HepG2 (cell line): ENCODE data around the gene ESPNL. TPM values are rescaled to one million over a fixed set of nuclear protein-coding genes. Genes with fewer than 3 reads are reported as not detected.

Experiments
- BRCA1 ChIP-seq: sonication (generic); formaldehyde crosslinking; IDR thresholded peaks from 2 replicates; pipeline ENCODE4 v1.4.0; 2020; ENCODE audit warnings: missing genetic modification reagents
- FOXC1 ChIP-seq: sonication (generic); formaldehyde crosslinking; IDR thresholded peaks from 2 replicates; pipeline ENCODE4 v1.8.0; 2022; ENCODE audit warnings: mild to moderate bottlenecking, missing genetic modification reagents, borderline replicate concordance
- MTF2 ChIP-seq: sonication (generic); formaldehyde crosslinking; IDR thresholded peaks from 2 replicates; pipeline ENCODE4 v1.5.0; 2020; ENCODE audit warnings: missing genetic modification reagents, borderline replicate concordance
- PAWR ChIP-seq: sonication (generic); formaldehyde crosslinking; IDR thresholded peaks from 2 replicates; pipeline ENCODE4 v1.4.0; 2020; ENCODE audit warnings: missing genetic modification reagents, mild to moderate bottlenecking, borderline replicate concordance
- RORA ChIP-seq: sonication (generic); formaldehyde crosslinking; IDR thresholded peaks from 2 replicates; pipeline ENCODE4 v1.5.0; 2020; ENCODE audit warnings: mild to moderate bottlenecking, missing genetic modification reagents, moderate library complexity
- SRSF1 ChIP-seq: fragments of 200-400 bp; formaldehyde crosslinking; optimal IDR thresholded peaks from 2 replicates; pipeline ENCODE3; 2017; ENCODE audit warnings: mild to moderate bottlenecking, low read depth, low read length, moderate library complexity
- ZBTB20 ChIP-seq: sonication (generic); formaldehyde crosslinking; IDR thresholded peaks from 2 replicates; pipeline ENCODE4 v1.8.1; 2023; ENCODE audit warnings: missing genetic modification reagents, low read depth, mild to moderate bottlenecking, borderline replicate concordance
- ZNF234 ChIP-seq: sonication (generic); formaldehyde crosslinking; conservative IDR thresholded peaks from 2 replicates; pipeline ENCODE4 v1.5.1; 2020; ENCODE audit warnings: mild to moderate bottlenecking, missing genetic modification reagents
- ZNF282 ChIP-seq: fragments of 450-650 bp; IDR thresholded peaks from 2 replicates; pipeline ENCODE4 v1.6.1; 2018; ENCODE audit not compliant: partially characterized antibody
- ZNF350 ChIP-seq: sonication (generic); formaldehyde crosslinking; IDR thresholded peaks from 2 replicates; pipeline ENCODE4 v1.4.0; 2020; ENCODE audit warnings: mild to moderate bottlenecking, low read depth, missing genetic modification reagents, borderline replicate concordance
- ZNF431 ChIP-seq: sonication (generic); formaldehyde crosslinking; IDR thresholded peaks from 2 replicates; pipeline ENCODE4 v1.9.0; 2022; ENCODE audit warnings: missing genetic modification reagents, low read depth, mild to moderate bottlenecking, borderline replicate concordance
- ZNF589 ChIP-seq: sonication (generic); formaldehyde crosslinking; conservative IDR thresholded peaks from 2 replicates; pipeline ENCODE4 v1.8.0; 2022; ENCODE audit warnings: mild to moderate bottlenecking, moderate library complexity, missing genetic modification reagents
- ZNF598 ChIP-seq: sonication (generic); formaldehyde crosslinking; IDR thresholded peaks from 2 replicates; pipeline ENCODE4 v1.5.1; 2020; ENCODE audit warnings: mild to moderate bottlenecking, missing genetic modification reagents, borderline replicate concordance
- polyA plus RNA-seq, 8 experiments: library from polyadenylated mRNA; depleted of rRNA in 3 of 8; stranded (reverse) in 7 of 8; unstranded in 1 of 8; fragments of >200 nt; fragmentation: Illumina TruSeq in 4 of 8; extraction: Trizol in 4 of 8; gene quantifications; 2 replicates each; pipeline versions ENCODE4 v1.2.1 to v1.2.3, GENCODE V29; 2011 to 2016; ENCODE audit warnings: low read depth in 4 of 8, missing spikeins in 1 of 8, mixed read lengths in 1 of 8; ENCODE audit not compliant: insufficient read depth in 1 of 8
- total RNA-seq, 5 experiments: library from RNA; depleted of rRNA; stranded (reverse); fragments of >200 nt; fragmentation: Illumina TruSeq; extraction: Trizol; gene quantifications; 2 replicates each; pipeline ENCODE4 v1.2.3, GENCODE V29; 2016; ENCODE audit warnings: low read depth in 1 of 5
- TF ChIP-seq, protein P1 (sequence below): sonication (generic); formaldehyde crosslinking; conservative IDR thresholded peaks from 2 replicates; pipeline ENCODE4 v1.8.1; 2023; ENCODE audit warnings: missing genetic modification reagents
- TF ChIP-seq, protein P2 (sequence below): sonication (generic); formaldehyde crosslinking; IDR thresholded peaks from 2 replicates; pipeline ENCODE4 v1.5.1; 2020; ENCODE audit warnings: mild to moderate bottlenecking, missing genetic modification reagents, moderate library complexity
- TF ChIP-seq, protein P3 (sequence below): sonication (generic); formaldehyde crosslinking; IDR thresholded peaks from 2 replicates; pipeline ENCODE4 v1.4.0; 2020; ENCODE audit warnings: missing genetic modification reagents
- TF ChIP-seq, protein P4 (sequence below): IDR thresholded peaks from 2 replicates; pipeline ENCODE4 v1.6.1; 2016; ENCODE audit warnings: missing genetic modification reagents, missing compliant biosample characterization

ESPNL gene
- total and polyA plus RNA-seq, 2 of the 13 experiments (the other 11 are each of a cell fraction or from before 2014, with no cell fraction given) = 0.45 to 0.80 TPM

DNA sequence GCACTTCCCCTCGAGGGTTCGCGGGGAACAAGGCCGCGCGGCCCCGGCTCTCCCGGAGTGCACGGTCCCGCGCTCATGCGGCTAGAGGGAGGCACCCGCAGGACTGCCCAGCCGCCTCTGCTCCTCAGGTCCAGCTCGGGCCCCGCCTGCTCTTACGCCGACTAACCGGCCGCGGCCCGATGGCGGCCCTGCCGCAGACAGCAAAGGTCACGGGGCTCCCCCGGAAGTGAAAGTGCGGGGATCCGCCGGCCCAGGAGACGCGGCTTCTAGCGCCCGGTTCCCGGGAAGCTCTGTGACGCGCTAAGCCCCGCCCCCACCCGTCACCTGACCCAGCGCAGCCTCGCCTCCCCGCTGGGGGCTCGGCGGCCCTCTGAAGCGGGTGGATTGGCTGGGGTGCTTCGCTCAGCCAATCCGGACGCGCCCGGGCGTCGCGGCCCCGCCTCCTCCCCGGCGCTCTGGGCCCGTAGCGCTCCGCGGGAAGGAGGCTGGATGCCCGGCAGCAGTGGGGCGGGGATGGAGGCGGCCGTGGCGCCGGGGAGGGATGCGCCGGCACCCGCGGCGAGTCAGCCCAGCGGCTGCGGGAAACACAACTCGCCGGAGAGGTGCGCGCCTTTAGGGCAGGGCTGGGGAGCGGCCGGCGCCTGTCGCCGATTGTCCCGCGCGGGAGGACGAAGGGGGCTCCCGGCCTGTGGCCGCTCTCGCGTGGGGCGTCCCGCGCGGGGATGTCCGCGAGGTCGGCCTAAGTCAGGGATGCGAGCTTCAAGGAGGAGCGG lies 39.4 kb upstream of the ESPNL start, which contains the start of gene SCLY (continued):
- TF ChIP-seq PAWR (CRISPR knock-in tag) (peak; percentile 70; the same call in 1 of the 2 replicates), BRCA1 (CRISPR knock-in tag) (no peak; the same call in 1 of the 2 replicates), ZNF234 (peak; percentile 92), MTF2 (peak; percentile 74; the same call in 1 of the 2 replicates), ZNF598 (CRISPR knock-in tag) (peak; percentile 87), FOXC1 (peak; percentile 10; the same call in 1 of the 2 replicates), ZNF431 (peak; percentile 86), ZNF350 (CRISPR knock-in tag) (peak; percentile 98), RORA (CRISPR knock-in tag) (no peak), SRSF1 (peak; percentile 45), ZBTB20 (peak; percentile 85; the same call in 1 of the 2 replicates), ZNF589 (CRISPR knock-in tag) (0 out of 2 replicates have a peak, but pooled peaks have one; percentile 86), ZNF282 (no peak)
- TF ChIP-seq, protein P1, sequence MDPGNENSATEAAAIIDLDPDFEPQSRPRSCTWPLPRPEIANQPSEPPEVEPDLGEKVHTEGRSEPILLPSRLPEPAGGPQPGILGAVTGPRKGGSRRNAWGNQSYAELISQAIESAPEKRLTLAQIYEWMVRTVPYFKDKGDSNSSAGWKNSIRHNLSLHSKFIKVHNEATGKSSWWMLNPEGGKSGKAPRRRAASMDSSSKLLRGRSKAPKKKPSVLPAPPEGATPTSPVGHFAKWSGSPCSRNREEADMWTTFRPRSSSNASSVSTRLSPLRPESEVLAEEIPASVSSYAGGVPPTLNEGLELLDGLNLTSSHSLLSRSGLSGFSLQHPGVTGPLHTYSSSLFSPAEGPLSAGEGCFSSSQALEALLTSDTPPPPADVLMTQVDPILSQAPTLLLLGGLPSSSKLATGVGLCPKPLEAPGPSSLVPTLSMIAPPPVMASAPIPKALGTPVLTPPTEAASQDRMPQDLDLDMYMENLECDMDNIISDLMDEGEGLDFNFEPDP (CRISPR knock-in tag) = no peak
- TF ChIP-seq, protein P2, sequence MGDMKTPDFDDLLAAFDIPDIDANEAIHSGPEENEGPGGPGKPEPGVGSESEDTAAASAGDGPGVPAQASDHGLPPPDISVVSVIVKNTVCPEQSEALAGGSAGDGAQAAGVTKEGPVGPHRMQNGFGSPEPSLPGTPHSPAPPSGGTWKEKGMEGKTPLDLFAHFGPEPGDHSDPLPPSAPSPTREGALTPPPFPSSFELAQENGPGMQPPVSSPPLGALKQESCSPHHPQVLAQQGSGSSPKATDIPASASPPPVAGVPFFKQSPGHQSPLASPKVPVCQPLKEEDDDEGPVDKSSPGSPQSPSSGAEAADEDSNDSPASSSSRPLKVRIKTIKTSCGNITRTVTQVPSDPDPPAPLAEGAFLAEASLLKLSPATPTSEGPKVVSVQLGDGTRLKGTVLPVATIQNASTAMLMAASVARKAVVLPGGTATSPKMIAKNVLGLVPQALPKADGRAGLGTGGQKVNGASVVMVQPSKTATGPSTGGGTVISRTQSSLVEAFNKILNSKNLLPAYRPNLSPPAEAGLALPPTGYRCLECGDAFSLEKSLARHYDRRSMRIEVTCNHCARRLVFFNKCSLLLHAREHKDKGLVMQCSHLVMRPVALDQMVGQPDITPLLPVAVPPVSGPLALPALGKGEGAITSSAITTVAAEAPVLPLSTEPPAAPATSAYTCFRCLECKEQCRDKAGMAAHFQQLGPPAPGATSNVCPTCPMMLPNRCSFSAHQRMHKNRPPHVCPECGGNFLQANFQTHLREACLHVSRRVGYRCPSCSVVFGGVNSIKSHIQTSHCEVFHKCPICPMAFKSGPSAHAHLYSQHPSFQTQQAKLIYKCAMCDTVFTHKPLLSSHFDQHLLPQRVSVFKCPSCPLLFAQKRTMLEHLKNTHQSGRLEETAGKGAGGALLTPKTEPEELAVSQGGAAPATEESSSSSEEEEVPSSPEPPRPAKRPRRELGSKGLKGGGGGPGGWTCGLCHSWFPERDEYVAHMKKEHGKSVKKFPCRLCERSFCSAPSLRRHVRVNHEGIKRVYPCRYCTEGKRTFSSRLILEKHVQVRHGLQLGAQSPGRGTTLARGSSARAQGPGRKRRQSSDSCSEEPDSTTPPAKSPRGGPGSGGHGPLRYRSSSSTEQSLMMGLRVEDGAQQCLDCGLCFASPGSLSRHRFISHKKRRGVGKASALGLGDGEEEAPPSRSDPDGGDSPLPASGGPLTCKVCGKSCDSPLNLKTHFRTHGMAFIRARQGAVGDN (CRISPR knock-in tag) = peak; percentile 97
- TF ChIP-seq, protein P3, sequence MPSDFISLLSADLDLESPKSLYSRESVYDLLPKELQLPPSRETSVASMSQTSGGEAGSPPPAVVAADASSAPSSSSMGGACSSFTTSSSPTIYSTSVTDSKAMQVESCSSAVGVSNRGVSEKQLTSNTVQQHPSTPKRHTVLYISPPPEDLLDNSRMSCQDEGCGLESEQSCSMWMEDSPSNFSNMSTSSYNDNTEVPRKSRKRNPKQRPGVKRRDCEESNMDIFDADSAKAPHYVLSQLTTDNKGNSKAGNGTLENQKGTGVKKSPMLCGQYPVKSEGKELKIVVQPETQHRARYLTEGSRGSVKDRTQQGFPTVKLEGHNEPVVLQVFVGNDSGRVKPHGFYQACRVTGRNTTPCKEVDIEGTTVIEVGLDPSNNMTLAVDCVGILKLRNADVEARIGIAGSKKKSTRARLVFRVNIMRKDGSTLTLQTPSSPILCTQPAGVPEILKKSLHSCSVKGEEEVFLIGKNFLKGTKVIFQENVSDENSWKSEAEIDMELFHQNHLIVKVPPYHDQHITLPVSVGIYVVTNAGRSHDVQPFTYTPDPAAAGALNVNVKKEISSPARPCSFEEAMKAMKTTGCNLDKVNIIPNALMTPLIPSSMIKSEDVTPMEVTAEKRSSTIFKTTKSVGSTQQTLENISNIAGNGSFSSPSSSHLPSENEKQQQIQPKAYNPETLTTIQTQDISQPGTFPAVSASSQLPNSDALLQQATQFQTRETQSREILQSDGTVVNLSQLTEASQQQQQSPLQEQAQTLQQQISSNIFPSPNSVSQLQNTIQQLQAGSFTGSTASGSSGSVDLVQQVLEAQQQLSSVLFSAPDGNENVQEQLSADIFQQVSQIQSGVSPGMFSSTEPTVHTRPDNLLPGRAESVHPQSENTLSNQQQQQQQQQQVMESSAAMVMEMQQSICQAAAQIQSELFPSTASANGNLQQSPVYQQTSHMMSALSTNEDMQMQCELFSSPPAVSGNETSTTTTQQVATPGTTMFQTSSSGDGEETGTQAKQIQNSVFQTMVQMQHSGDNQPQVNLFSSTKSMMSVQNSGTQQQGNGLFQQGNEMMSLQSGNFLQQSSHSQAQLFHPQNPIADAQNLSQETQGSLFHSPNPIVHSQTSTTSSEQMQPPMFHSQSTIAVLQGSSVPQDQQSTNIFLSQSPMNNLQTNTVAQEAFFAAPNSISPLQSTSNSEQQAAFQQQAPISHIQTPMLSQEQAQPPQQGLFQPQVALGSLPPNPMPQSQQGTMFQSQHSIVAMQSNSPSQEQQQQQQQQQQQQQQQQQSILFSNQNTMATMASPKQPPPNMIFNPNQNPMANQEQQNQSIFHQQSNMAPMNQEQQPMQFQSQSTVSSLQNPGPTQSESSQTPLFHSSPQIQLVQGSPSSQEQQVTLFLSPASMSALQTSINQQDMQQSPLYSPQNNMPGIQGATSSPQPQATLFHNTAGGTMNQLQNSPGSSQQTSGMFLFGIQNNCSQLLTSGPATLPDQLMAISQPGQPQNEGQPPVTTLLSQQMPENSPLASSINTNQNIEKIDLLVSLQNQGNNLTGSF (CRISPR knock-in tag) = no peak; the same call in 1 of the 2 replicates
- TF ChIP-seq, protein P4, sequence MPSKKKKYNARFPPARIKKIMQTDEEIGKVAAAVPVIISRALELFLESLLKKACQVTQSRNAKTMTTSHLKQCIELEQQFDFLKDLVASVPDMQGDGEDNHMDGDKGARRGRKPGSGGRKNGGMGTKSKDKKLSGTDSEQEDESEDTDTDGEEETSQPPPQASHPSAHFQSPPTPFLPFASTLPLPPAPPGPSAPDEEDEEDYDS (CRISPR knock-in tag) = peak; percentile 75; the same call in 1 of the 2 replicates
